ENCODE measurements around the gene LCE7A. TPM values are rescaled to one million over a fixed set of nuclear protein-coding genes. Genes with fewer than 3 reads are reported as not detected.

Gene LCE7A
- total and polyA plus RNA-seq, 12 donors: not detected

- Histone ChIP-seq H3K9me3 (no peaks in the 10 kb centered on the region), H3K36me3 (no peaks in the 10 kb centered on the region), H3K27me3 (no peaks in the 10 kb centered on the region), H3K27ac (no peak within 1 kb of the TSS), H3K4me1 (no peaks in the 10 kb centered on the region), H3K4me3 (no peak within 1 kb of the TSS)
- intact Hi-C loops (cut with DNase I): no loop called here
- TF ChIP-seq, protein P1, sequence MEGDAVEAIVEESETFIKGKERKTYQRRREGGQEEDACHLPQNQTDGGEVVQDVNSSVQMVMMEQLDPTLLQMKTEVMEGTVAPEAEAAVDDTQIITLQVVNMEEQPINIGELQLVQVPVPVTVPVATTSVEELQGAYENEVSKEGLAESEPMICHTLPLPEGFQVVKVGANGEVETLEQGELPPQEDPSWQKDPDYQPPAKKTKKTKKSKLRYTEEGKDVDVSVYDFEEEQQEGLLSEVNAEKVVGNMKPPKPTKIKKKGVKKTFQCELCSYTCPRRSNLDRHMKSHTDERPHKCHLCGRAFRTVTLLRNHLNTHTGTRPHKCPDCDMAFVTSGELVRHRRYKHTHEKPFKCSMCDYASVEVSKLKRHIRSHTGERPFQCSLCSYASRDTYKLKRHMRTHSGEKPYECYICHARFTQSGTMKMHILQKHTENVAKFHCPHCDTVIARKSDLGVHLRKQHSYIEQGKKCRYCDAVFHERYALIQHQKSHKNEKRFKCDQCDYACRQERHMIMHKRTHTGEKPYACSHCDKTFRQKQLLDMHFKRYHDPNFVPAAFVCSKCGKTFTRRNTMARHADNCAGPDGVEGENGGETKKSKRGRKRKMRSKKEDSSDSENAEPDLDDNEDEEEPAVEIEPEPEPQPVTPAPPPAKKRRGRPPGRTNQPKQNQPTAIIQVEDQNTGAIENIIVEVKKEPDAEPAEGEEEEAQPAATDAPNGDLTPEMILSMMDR (IDR thresholded peaks at IDR 0.05): no peak
- WGBS, 2 donors: 75 to 87% methylated on average over 3 of the region's 3 CpGs
- DNase-seq: no peak
- ATAC-seq: no peak
Measured at GRCh38 chr1:152842556-152842955, 17.2 kb upstream of the LCE7A start, which contains the start of gene LCE6A. LCE6A (plus strand) TSS chr1:152842856; CDS start chr1:152843521, 665 bp downstream.

GRCh38 chr1:152855661-152856060, 4.1 kb upstream of the LCE7A start:
- DNase-seq (no peak), ATAC-seq (no peak)
- Histone ChIP-seq H3K9me3 (no peaks in the 10 kb centered on the region), H3K27ac (no peak overlapping the region), H3K4me3 (no peak overlapping the region), H3K36me3 (no peaks in the 10 kb centered on the region), H3K27me3 (peaks cover 0 to 7% (median 0%) of the 10 kb centered on the region in 7 donors), H3K4me1 (no peaks in the 10 kb centered on the region)
- TF ChIP-seq, protein P1 (IDR thresholded peaks at IDR 0.05): no peak
- intact Hi-C loops (cut with DNase I): no loop called here
- WGBS, 2 donors: 34 to 42% methylated on average over 2 of the region's 2 CpGs

- TF ChIP-seq, protein P1 (IDR thresholded peaks at IDR 0.05): no peak
- Histone ChIP-seq H3K36me3 (no peaks in the 10 kb centered on the region), H3K27ac (no peak overlapping the region), H3K9me3 (no peaks in the 10 kb centered on the region), H3K4me1 (no peaks in the 10 kb centered on the region), H3K27me3 (peaks cover 0 to 7% (median 0%) of the 10 kb centered on the region in 7 donors), H3K4me3 (no peak overlapping the region)
- 26 to 43% methylated on average over 1 of the region's 1 CpG for WGBS, 2 donors
- ATAC-seq (no peak), DNase-seq (no peak)
- intact Hi-C loops (cut with DNase I): no loop called here
Measured at GRCh38 chr1:152858062-152858461, 1.7 kb upstream of the LCE7A start.

DNA sequence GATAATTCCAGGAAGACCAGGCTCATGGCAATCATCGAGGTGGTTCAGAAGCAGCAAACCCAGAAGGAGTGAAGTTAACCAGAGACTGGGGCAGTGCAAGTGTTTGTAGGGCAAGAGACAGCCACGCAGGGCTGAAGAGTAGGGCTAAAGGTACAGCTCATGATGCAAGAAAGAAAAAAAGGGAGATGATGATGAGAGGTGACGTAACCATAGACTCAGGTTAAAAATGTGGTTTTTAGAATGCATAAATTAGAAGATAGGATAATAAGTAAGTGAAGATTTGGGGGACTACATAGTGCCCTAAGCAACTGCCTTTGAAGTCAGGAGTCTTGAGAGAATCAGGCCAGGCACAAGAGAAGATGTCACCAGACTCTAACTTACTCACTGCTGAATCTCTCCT, 333 bp downstream of the LCE7A start:
- DNase-seq: no peak
- Histone ChIP-seq H3K27me3 (peaks cover 0 to 9% (median 0%) of the 10 kb centered on the region in 7 donors), H3K4me1 (no peaks in the 10 kb centered on the region), H3K36me3 (no peaks in the 10 kb centered on the region), H3K9me3 (no peaks in the 10 kb centered on the region), H3K4me3 (no peak overlapping the region), H3K27ac (no peak overlapping the region)
- intact Hi-C loops (cut with DNase I): loop anchor here in 1 of 10 donors (10.0 kb wide), 1 partner anchor 365 kb away; no protein-coding TSS in a partner anchor
- WGBS, 2 donors: 69 to 76% methylated on average over 3 of the region's 3 CpGs
- ATAC-seq: no peak
- TF ChIP-seq, protein P1 (IDR thresholded peaks at IDR 0.05): no peak

All from heart right ventricle (tissue), 16 donors.